Mesothelial cell of epicardium (in vitro differentiated cells): Measurements from ENCODE around the gene ONECUT3. TPM values are rescaled to one million over a fixed set of nuclear protein-coding genes. Genes with fewer than 3 reads are reported as not detected.

Experiments used
- DNase-seq, 2 experiments: peaks; one replicate each; pipeline ENCODE4 v3.0.0; 2021; ENCODE audit warnings: low spot score in 2 of 2; ENCODE audit not compliant: unreplicated experiment in 2 of 2
- H3K27ac Mint-ChIP-seq: 2 replicates; pipeline ENCODE4 v1.8.0; 2021; ENCODE audit warnings: mixed read lengths
- H3K27me3 Mint-ChIP-seq: 2 replicates; pipeline ENCODE4 v1.8.0; 2021; ENCODE audit warnings: low read depth, mixed read lengths
- H3K36me3 Mint-ChIP-seq: 2 replicates; pipeline ENCODE4 v1.8.0; 2021; ENCODE audit warnings: mixed read lengths
- H3K4me1 Mint-ChIP-seq: 2 replicates; pipeline ENCODE4 v1.8.0; 2021; ENCODE audit warnings: mixed read lengths
- H3K4me3 Mint-ChIP-seq: 2 replicates; pipeline ENCODE4 v1.8.0; 2021; ENCODE audit warnings: mild to moderate bottlenecking, moderate library complexity, mixed read lengths
- H3K9me3 Mint-ChIP-seq: 2 replicates; pipeline ENCODE4 v1.8.0; 2021; ENCODE audit warnings: mixed read lengths
- total RNA-seq: library from RNA; stranded (reverse); gene quantifications from 3 replicates; pipeline ENCODE4 v1.2.1, GENCODE V29; 2021
- TF ChIP-seq, protein P1 (sequence below): fragments of 200-600 bp; sonication (generic); IDR thresholded peaks from one replicate; pipeline ENCODE4 v1.5.0; 2021; ENCODE audit warnings: antibody characterized with exemption; ENCODE audit not compliant: unreplicated experiment

ONECUT3 gene
- total RNA-seq, 1 donor from 2014 or later: not detected

GRCh38 chr19:1806184-1807029 lies 53.1 kb downstream of the ONECUT3 start:
- Mint-ChIP-seq H3K36me3 (no peaks in the 10 kb centered on the region), H3K4me3 (no peak overlapping the region), H3K27me3 (no peaks in the 10 kb centered on the region), H3K27ac (no peak overlapping the region), H3K9me3 (no peaks in the 10 kb centered on the region), H3K4me1 (no peaks in the 10 kb centered on the region)
- TF ChIP-seq, protein P1, sequence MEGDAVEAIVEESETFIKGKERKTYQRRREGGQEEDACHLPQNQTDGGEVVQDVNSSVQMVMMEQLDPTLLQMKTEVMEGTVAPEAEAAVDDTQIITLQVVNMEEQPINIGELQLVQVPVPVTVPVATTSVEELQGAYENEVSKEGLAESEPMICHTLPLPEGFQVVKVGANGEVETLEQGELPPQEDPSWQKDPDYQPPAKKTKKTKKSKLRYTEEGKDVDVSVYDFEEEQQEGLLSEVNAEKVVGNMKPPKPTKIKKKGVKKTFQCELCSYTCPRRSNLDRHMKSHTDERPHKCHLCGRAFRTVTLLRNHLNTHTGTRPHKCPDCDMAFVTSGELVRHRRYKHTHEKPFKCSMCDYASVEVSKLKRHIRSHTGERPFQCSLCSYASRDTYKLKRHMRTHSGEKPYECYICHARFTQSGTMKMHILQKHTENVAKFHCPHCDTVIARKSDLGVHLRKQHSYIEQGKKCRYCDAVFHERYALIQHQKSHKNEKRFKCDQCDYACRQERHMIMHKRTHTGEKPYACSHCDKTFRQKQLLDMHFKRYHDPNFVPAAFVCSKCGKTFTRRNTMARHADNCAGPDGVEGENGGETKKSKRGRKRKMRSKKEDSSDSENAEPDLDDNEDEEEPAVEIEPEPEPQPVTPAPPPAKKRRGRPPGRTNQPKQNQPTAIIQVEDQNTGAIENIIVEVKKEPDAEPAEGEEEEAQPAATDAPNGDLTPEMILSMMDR: no peak
- no peak for DNase-seq

- Mint-ChIP-seq H3K4me3 (no peak overlapping the region), H3K36me3 (no peaks in the 10 kb centered on the region), H3K4me1 (no peaks in the 10 kb centered on the region), H3K27ac (no peak overlapping the region), H3K9me3 (no peaks in the 10 kb centered on the region), H3K27me3 (no peaks in the 10 kb centered on the region)
- DNase-seq: no peak
- TF ChIP-seq, protein P1: no peak
Observed at GRCh38 chr19:1807030-1807694, 53.9 kb downstream of the ONECUT3 start.

GRCh38 chr19:1807695-1808394 lies 54.5 kb downstream of the ONECUT3 start:
- DNase-seq: no peak
- no peaks in the 10 kb centered on the region for H3K9me3 Mint-ChIP-seq
- no peak overlapping the region for H3K27ac Mint-ChIP-seq
- TF ChIP-seq, protein P1: no peak
- no peak overlapping the region for H3K4me3 Mint-ChIP-seq
- peaks cover 5% of the 10 kb centered on the region for H3K4me1 Mint-ChIP-seq
- H3K27me3 Mint-ChIP-seq: no peaks in the 10 kb centered on the region
- no peaks in the 10 kb centered on the region for H3K36me3 Mint-ChIP-seq

DNA sequence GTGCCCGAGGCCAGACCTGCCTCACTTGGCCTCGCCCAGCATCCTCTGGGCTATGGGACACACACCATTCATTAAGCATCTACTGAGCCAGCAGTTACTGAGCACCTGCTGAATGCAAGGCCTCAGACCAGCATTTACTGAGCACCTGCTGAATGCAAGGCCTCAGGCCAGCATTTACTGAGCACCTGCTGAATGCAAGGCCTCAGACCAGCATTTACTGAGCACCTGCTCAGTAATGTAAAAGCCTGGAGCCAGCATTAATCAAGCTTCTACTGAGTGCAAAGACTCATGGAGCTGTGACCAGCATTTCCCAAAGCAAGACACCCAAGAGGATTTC lies 55.1 kb downstream of the ONECUT3 start:
- Mint-ChIP-seq H3K9me3 (no peaks in the 10 kb centered on the region), H3K27me3 (no peaks in the 10 kb centered on the region), H3K27ac (no peak overlapping the region), H3K36me3 (no peaks in the 10 kb centered on the region), H3K4me1 (peaks cover 9% of the 10 kb centered on the region), H3K4me3 (no peak overlapping the region)
- TF ChIP-seq, protein P1: no peak
- DNase-seq: no peak

- H3K36me3 Mint-ChIP-seq: no peaks in the 10 kb centered on the region
- TF ChIP-seq, protein P1: no peak
- H3K9me3 Mint-ChIP-seq: no peaks in the 10 kb centered on the region
- no peak overlapping the region for H3K27ac Mint-ChIP-seq
- no peak for DNase-seq
- H3K4me3 Mint-ChIP-seq: no peak overlapping the region
- peaks cover 9% of the 10 kb centered on the region for H3K4me1 Mint-ChIP-seq
- H3K27me3 Mint-ChIP-seq: no peaks in the 10 kb centered on the region
Observed at GRCh38 chr19:1809678-1810077, 56.4 kb downstream of the ONECUT3 start.
